Jurkat, Clone E6-1 (cell line): ENCODE results near the gene RLBP1.

Source experiments
- DNase-seq: peaks from one replicate; pipeline ENCODE4 v3.0.0-alpha.2; 2011; ENCODE audit warnings: low read depth, low spot score
- H3K4me3 ChIP-seq: 2 replicates; pipeline ENCODE4 v1.5.1; 2011; ENCODE audit warnings: mild to moderate bottlenecking, low read length, control low read depth, moderate library complexity

Gene RLBP1

DNA sequence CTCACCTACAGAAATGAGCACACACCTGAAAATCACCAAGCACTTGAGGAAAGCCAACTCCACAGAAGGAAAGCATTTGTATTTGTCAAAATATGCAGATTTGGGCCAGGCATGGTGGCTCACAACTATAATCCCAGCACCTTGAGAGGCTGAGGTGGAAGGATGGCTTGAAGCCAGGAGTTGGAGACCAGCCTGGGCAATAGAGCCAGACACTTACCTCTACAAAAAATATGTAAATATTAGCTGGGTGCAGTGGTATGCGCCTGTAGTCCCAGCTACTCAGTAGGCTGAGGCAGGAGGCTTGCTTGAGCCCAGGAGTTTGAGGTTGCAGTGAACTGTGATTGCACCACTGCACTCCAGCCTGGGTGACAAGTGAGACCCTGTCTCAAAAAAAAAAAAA is 12.3 kb downstream of the RLBP1 start:
- no peak for DNase-seq
- no peak overlapping the region for H3K4me3 ChIP-seq

GRCh38 chr15:89208256-89208655 is 13.1 kb downstream of the RLBP1 start:
- no peak overlapping the region for H3K4me3 ChIP-seq
- no peak for DNase-seq

GRCh38 chr15:89206908-89207331 is 14.5 kb downstream of the RLBP1 start:
- H3K4me3 ChIP-seq = peak overlapping the region; percentile 25; the same call in 1 of the 2 replicates

GRCh38 chr15:89205991-89206585 is 15.3 kb downstream of the RLBP1 start:
- peak; percentile 25 for DNase-seq

More at GRCh38 chr15:89206908-89207331, 14.5 kb downstream of the RLBP1 start:
- peak; percentile 51 for DNase-seq

DNA sequence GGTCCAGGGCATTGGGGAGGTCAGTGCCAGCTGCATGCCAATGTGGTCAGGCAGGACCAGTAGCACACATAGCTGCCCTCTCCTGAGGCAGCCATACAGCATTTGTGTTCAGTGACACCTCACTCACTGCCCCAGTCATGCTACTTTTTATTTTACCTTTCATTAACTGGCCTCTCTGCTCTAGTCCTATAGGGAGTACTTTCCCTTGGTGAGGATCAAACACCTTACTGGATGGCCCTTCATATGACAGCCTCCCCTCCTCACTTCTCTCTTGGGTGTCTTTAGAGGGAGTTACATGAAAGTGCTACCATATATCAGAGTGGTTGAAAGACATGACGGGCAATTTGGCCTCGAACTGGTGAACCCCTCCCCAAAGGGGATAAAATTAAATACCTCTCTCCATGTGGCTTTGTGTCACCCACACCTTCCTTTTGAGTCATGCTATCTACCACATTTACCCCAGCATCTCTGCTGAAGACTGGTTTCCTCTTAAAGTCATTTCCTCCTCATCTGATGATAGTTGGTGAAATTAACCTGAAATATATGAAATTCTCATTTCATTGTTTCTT is 17.6 kb downstream of the RLBP1 start:
- no peak overlapping the region for H3K4me3 ChIP-seq
- peak; percentile 36 for DNase-seq

More at GRCh38 chr15:89205991-89206585, 15.3 kb downstream of the RLBP1 start:
- no peak overlapping the region for H3K4me3 ChIP-seq

- H3K4me3 ChIP-seq = no peak overlapping the region
- DNase-seq = no peak
Measured at GRCh38 chr15:89201465-89202005, 19.8 kb downstream of the RLBP1 start.

DNA sequence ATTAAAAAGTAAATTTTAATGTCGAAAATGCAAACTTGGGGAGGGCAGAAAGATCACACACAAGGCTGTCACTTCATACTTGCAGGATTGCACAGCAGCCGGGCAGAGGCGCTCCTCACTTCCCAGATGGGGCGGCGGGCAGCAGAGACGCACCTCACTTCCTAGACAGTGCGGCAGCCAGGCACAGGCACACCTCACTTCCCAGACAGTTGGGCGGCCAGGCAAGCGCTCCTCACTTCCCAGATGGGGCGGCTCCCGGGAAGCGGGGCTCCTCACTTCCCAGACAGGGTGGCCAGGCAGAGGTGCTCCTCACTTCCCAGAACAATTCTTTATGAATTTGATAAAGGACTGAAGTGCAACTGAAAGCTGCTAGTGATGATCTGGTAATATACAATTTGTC is 21.2 kb downstream of the RLBP1 start:
- no peak for DNase-seq

DNA sequence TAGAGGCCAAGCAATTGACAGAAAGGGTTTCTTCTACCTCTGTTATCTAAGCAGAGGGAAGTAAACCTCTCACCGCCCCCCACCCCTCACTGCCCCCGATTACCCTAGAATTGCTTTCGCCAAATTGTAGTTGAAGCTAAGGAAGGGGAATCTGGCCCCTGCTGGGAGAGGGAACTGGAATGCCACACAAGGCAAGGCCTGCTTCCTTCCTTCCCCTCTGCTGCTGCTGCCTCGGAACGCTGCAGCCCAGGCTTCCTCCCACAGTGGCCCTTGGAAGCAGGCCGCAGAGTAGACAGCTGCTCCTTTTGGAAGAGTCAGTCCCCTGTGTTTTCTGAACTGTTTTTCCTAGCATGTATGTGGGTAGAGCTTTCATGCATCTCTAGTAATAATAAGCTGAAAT is 21.6 kb downstream of the RLBP1 start:
- no peak overlapping the region for H3K4me3 ChIP-seq
- DNase-seq = no peak

More for the DNA sequence above, 21.2 kb downstream of the RLBP1 start:
- H3K4me3 ChIP-seq = no peak overlapping the region

- no peak overlapping the region for H3K4me3 ChIP-seq
- no peak for DNase-seq
Measured at GRCh38 chr15:89198934-89199333, 22.4 kb downstream of the RLBP1 start.

GRCh38 chr15:89198196-89198595 is 23.2 kb downstream of the RLBP1 start:
- DNase-seq = no peak
- H3K4me3 ChIP-seq = no peak overlapping the region

- H3K4me3 ChIP-seq = no peak overlapping the region
- no peak for DNase-seq
Measured at GRCh38 chr15:89197503-89197971, 23.8 kb downstream of the RLBP1 start.

GRCh38 chr15:89196994-89197393 is 24.4 kb downstream of the RLBP1 start:
- peak; percentile 44 for DNase-seq
- H3K4me3 ChIP-seq = no peak overlapping the region

- no peak overlapping the region for H3K4me3 ChIP-seq
- DNase-seq = no peak
Measured at GRCh38 chr15:89196241-89196640, 25.1 kb downstream of the RLBP1 start.

DNA sequence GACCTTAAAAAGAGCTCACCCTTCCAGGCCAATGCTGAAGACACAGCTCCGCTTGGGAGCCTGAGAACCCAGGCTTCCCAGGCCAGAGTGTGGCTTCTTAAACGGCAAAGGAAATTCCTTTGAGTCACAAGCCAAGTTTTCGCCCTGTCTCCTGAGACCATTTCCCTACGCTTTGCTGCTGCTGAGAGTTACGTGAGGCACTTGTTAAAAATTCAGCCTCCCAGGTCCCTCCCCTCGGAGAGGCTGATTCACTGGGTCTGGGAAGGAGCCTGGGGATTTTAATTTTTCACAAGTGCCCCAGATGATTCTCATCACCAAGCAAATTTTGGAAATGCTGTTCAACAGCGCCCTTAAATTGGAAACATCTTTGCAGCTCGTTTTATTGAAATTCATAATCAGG is 25.5 kb downstream of the RLBP1 start:
- no peak for DNase-seq
- H3K4me3 ChIP-seq = no peak overlapping the region

- no peak overlapping the region for H3K4me3 ChIP-seq
- no peak for DNase-seq
Measured at GRCh38 chr15:89194608-89195007, 26.8 kb downstream of the RLBP1 start.

GRCh38 chr15:89192766-89193165 is 28.6 kb downstream of the RLBP1 start:
- no peak overlapping the region for H3K4me3 ChIP-seq
- DNase-seq = no peak

DNA sequence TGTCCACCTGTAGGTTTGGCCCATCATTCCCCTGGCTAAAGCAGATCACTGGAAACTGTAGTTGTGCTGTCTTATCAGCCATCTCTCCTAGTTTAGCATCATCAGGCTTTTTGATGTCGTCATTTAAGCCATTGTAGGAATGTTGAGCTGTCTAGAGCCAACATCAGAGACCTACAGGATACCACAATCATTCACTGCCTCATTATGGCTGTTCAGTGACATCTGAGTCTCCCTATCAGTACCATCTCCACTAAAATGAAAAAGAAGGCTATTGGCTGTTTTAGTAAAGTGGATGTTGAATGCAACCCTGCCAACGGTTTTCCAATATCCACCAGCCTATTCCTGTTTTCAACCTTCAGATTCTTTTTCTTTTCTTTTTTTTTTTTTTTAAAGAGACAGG is 29.2 kb downstream of the RLBP1 start:
- no peak for DNase-seq

DNA sequence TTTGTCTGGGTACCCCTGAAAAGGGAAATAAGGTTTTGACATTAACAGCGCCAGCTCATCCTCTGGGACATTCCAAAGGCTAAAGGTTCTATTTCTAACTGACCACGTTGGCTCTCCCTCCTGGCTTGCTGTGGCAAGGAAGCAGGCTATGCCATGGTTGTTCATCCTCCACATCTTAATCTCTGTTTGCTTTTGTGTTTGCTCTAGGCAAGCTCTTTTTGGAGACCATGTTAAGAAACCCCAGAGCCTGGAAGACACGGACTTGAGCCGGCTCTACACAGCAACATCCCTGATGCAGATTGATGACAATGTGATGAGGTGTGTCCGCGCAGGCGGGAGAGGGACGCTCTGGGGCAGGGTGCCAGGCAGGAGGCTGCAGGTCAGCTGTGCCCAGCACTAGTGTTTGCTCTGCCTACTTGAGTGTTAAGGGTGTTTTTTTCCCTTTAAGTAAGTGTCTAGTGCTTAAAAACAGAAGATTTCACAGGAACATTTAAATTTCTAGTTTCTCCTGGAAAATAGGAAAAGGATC is 33.3 kb downstream of the RLBP1 start:
- H3K4me3 ChIP-seq = no peak overlapping the region
- DNase-seq = no peak

More for the DNA sequence above, 29.2 kb downstream of the RLBP1 start:
- no peak overlapping the region for H3K4me3 ChIP-seq

DNA sequence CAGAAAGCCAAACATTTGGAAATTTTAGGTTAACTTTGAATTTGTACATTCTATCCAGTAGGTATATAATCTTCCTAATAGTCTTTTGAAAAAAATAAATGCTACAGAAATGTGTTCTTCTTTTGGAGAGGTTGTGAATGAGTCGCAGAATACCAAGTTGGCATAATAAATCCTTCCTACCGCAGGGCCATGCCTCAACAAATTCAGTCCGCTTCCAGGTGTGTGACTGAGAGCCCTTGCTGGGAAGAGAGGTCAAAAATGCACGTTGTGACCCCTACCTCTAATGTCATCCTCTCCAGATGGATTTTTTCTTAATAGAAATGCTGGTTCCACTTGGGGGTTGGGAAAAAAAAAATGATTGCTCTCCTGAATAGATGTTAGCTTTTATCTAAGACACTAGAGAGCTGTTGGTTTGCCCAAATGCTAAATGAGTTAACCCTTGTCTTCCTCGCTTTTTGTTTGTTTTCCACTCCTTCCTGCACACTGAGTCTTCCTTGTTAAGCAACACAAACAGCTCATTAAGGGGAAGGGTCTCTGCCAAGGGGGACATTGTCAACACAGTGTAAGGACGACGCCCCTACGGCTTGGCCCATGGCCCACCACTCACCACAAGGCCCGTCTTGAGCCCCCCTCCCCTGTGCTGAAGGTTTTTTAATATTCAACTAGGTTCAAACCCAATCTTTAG is 33.9 kb downstream of the RLBP1 start:
- DNase-seq = no peak
- no peak overlapping the region for H3K4me3 ChIP-seq

GRCh38 chr15:89186803-89187202 is 34.6 kb downstream of the RLBP1 start:
- H3K4me3 ChIP-seq = no peak overlapping the region
- no peak for DNase-seq
